Activated gamma-delta T cell (primary cell): Measurements from ENCODE around the gene CSN1S1.

Source experiments
- DNase-seq: peaks from one replicate; lab custom pipeline; 2025; lab: John Stamatoyannopoulos, UW
- total RNA-seq, 2 donors: gene quantifications; one replicate each; lab custom pipeline; 2026; lab: John Stamatoyannopoulos, UW

CSN1S1 gene
- 0 reads per million in 2 donors for total RNA-seq

GRCh38 chr4:69930768-69931167, at the start of gene CSN1S1:
TSS of gene CSN1S1 (plus strand) at chr4:69931068. CDS start at chr4:69932556, 1,488 bp downstream.
- DNase-seq, result no peak

- no peak for DNase-seq
Measured at GRCh38 chr4:69881173-69881773, 49.6 kb upstream of the CSN1S1 start.

- no peak for DNase-seq
Measured at GRCh38 chr4:69882150-69882549, 48.7 kb upstream of the CSN1S1 start.

GRCh38 chr4:69888336-69888735, 42.5 kb upstream of the CSN1S1 start:
- no peak for DNase-seq

GRCh38 chr4:69894186-69894585, 36.7 kb upstream of the CSN1S1 start:
- DNase-seq, result no peak

- no peak for DNase-seq
Measured at GRCh38 chr4:69894721-69895120, 36.1 kb upstream of the CSN1S1 start.

- no peak for DNase-seq
Measured at GRCh38 chr4:69896530-69897116, 34.2 kb upstream of the CSN1S1 start.

GRCh38 chr4:69907151-69907550, 23.7 kb upstream of the CSN1S1 start:
- DNase-seq, result no peak

GRCh38 chr4:69909195-69909594, 21.7 kb upstream of the CSN1S1 start:
- DNase-seq, result no peak

GRCh38 chr4:69910016-69910782, 20.7 kb upstream of the CSN1S1 start:
- no peak for DNase-seq

- DNase-seq, result no peak
Measured at GRCh38 chr4:69920874-69921273, 10.0 kb upstream of the CSN1S1 start.

GRCh38 chr4:69923782-69924410, 7.0 kb upstream of the CSN1S1 start:
- peak; percentile 3 for DNase-seq

- DNase-seq, result no peak
Measured at GRCh38 chr4:69934150-69934549, 3.3 kb downstream of the CSN1S1 start.

GRCh38 chr4:69936566-69936965, 5.7 kb downstream of the CSN1S1 start:
- no peak for DNase-seq

GRCh38 chr4:69951602-69952001, 20.7 kb downstream of the CSN1S1 start:
- no peak for DNase-seq

GRCh38 chr4:69957209-69957608, 26.3 kb downstream of the CSN1S1 start:
- DNase-seq, result no peak

GRCh38 chr4:69965628-69966027, 34.8 kb downstream of the CSN1S1 start, which contains the start of gene CSN2:
TSS of gene CSN2 (minus strand) at chr4:69965728. CDS start at chr4:69960995, 4,733 bp downstream.
- no peak for DNase-seq

- no peak for DNase-seq
Measured at GRCh38 chr4:69970071-69970470, 39.2 kb downstream of the CSN1S1 start.

GRCh38 chr4:69974631-69975030, 43.8 kb downstream of the CSN1S1 start:
- DNase-seq, result no peak

- DNase-seq, result no peak
Measured at GRCh38 chr4:69977582-69977981, 46.7 kb downstream of the CSN1S1 start.

GRCh38 chr4:69984030-69984443, 53.2 kb downstream of the CSN1S1 start:
- DNase-seq, result no peak

GRCh38 chr4:69986663-69987062, 55.8 kb downstream of the CSN1S1 start:
- no peak for DNase-seq

- DNase-seq, result no peak
Measured at GRCh38 chr4:69991016-69991415, 60.1 kb downstream of the CSN1S1 start.
